ENCODE measurements around the gene ZSWIM8. TPM values are rescaled to one million over a fixed set of nuclear protein-coding genes. Genes with fewer than 3 reads are reported as not detected.

The ZSWIM8 gene
- total RNA-seq, 2 donors from 2014 or later = 34.5 to 70.9 TPM

GRCh38 chr10:73774637-73775036, 10.8 kb upstream of the ZSWIM8 start:
- WGBS, 2 donors = 25 to 31% methylated on average over 5 of the region's 5 CpGs
- H3K36me3 ChIP-seq (replicated peaks in 1 of 2; ENCODE audit: insufficient read depth in 1 of 2, low read depth in 2 of 2) = peaks cover 9 to 10% of the 10 kb centered on the region in 2 donors
- DNase-seq = no peak

GRCh38 chr10:73779018-73779417, 6.4 kb upstream of the ZSWIM8 start:
- no peaks in the 10 kb centered on the region for H3K27me3 ChIP-seq
- DNase-seq = no peak
- ATAC-seq = no peak
- peaks cover 41% of the 10 kb centered on the region for H3K4me1 ChIP-seq
- WGBS, 2 donors = 93 to 97% methylated on average over 5 of the region's 5 CpGs
- no peaks in the 10 kb centered on the region for H3K9me3 ChIP-seq
- H3K4me3 ChIP-seq = no peak overlapping the region
- peaks cover 0 to 3% of the 10 kb centered on the region in 2 donors for H3K36me3 ChIP-seq (replicated peaks in 1 of 2; ENCODE audit: insufficient read depth in 1 of 2, low read depth in 2 of 2)
- intact Hi-C loops (cut with DNase I) = no loop called here
- TF ChIP-seq CTCF (IDR thresholded peaks at IDR 0.05) = no peak
- TF ChIP-seq POLR2A (IDR thresholded peaks at IDR 0.05) = no peak
- no peak overlapping the region for H3K27ac ChIP-seq

More at GRCh38 chr10:73774637-73775036, 10.8 kb upstream of the ZSWIM8 start:
- Histone ChIP-seq H3K27ac (peak overlapping the region in 2 of 4 donors; percentile 79 to 95), H3K9me3 (no peaks in the 10 kb centered on the region), H3K4me3 (no peak overlapping the region), H3K4me1 (peaks cover 32% of the 10 kb centered on the region), H3K27me3 (no peaks in the 10 kb centered on the region)
- ATAC-seq = no peak
- TF ChIP-seq POLR2A (IDR thresholded peaks at IDR 0.05) (no peak), CTCF (IDR thresholded peaks at IDR 0.05) (peak in 1 of 7 experiments; percentile 12)
- intact Hi-C loops (cut with DNase I) = no loop called here

DNA sequence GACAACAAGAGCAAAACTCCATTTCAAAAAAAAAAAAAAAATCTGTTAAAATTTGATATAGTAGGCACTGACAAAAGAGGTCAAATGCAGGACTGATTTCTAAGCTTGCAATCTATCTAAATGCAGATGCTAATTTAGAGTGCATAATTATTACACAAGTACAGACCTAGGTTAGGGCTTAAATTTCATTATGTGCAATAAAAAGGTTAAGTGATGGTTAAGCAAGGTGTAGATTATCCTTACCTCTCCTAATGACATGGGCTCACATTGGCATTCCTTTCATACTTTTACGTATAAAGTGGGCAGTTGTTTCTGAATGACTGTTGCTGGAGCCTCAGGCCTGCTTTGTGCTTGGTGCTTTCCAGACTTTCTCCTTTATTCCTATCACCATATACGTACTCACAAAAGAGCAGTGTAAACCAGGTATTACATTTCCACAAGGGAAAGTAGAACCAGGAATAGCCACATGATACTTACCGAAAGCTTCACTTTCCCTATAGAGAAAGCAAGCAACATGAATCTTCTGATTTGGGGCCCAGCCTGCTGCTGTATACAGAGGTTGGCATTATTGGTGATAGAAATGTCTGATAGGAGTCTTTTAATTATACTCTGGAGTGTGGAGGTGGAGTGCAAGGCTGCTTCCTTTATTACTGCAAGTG, 5.7 kb upstream of the ZSWIM8 start:
- Histone ChIP-seq H3K4me1 (peaks cover 37% of the 10 kb centered on the region), H3K27me3 (no peaks in the 10 kb centered on the region), H3K36me3 (replicated peaks in 1 of 2; ENCODE audit: insufficient read depth in 1 of 2, low read depth in 2 of 2) (peaks cover 0 to 3% of the 10 kb centered on the region in 2 donors), H3K4me3 (no peak overlapping the region), H3K9me3 (no peaks in the 10 kb centered on the region), H3K27ac (no peak overlapping the region)
- TF ChIP-seq CTCF (IDR thresholded peaks at IDR 0.05) (no peak), POLR2A (IDR thresholded peaks at IDR 0.05) (no peak)
- WGBS, 2 donors = 82 to 85% methylated on average over 3 of the region's 3 CpGs
- ATAC-seq = no peak
- intact Hi-C loops (cut with DNase I) = no loop called here
- no peak for DNase-seq

- Histone ChIP-seq H3K36me3 (replicated peaks in 1 of 2; ENCODE audit: insufficient read depth in 1 of 2, low read depth in 2 of 2) (peaks cover 0 to 3% of the 10 kb centered on the region in 2 donors), H3K4me1 (peaks cover 34% of the 10 kb centered on the region), H3K27ac (no peak overlapping the region), H3K27me3 (no peaks in the 10 kb centered on the region), H3K4me3 (no peak overlapping the region), H3K9me3 (no peaks in the 10 kb centered on the region)
- ATAC-seq (no peak), DNase-seq (no peak)
- TF ChIP-seq CTCF (IDR thresholded peaks at IDR 0.05) (no peak), POLR2A (IDR thresholded peaks at IDR 0.05) (no peak)
- intact Hi-C loops (cut with DNase I) = no loop called here
- 74 to 76% methylated on average over 5 of the region's 5 CpGs for WGBS, 2 donors
These were observed 5.1 kb upstream of the ZSWIM8 start for GRCh38 chr10:73780301-73780700.

DNA sequence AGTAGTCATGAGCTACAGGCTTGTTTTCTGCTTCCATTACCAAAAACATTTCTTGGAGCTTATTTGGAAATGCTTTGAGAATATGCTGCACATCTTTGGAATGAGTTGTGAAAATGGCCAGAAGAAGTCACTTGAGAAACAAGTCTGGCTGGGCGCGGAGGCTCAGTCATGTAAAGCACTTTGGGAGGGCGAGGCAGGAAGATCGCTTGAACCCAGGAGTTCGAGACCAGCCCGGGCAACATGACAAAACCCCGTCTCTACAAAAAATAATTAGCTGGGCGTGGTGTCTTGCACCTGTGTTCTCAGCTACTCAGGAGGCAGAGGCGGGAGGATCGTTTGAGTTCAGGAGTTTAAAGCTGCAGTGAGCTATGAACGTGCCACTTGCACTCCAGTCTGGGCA, 4.4 kb upstream of the ZSWIM8 start:
- peaks cover 0 to 3% of the 10 kb centered on the region in 2 donors for H3K36me3 ChIP-seq (replicated peaks in 1 of 2; ENCODE audit: insufficient read depth in 1 of 2, low read depth in 2 of 2)
- peak overlapping the region; percentile 81 to 87 for H3K4me3 ChIP-seq
- ATAC-seq (no peak), DNase-seq (no peak)
- no peaks in the 10 kb centered on the region for H3K9me3 ChIP-seq
- H3K27ac ChIP-seq = peak overlapping the region in 2 of 4 donors; percentile 80 to 95
- WGBS, 2 donors = 14 to 18% methylated on average over 11 of the region's 11 CpGs
- H3K4me1 ChIP-seq = peaks cover 32% of the 10 kb centered on the region
- TF ChIP-seq POLR2A (IDR thresholded peaks at IDR 0.05) (no peak), CTCF (IDR thresholded peaks at IDR 0.05) (no peak)
- intact Hi-C loops (cut with DNase I) = no loop called here
- H3K27me3 ChIP-seq = no peaks in the 10 kb centered on the region
